Measurements from ENCODE around the gene SST.
"Not testable (repeated sequence)": the region's sequence is repeated elsewhere in the genome, so short reads cannot be mapped to it uniquely, and the experiment has no call there.

SST gene

GRCh38 chr3:187681756-187682155 is 11.6 kb upstream of the SST start:
- DNase-seq: not testable (repeated sequence)

GRCh38 chr3:187679638-187680396 is 9.6 kb upstream of the SST start:
- peak; percentile 45 for DNase-seq

- no peak for DNase-seq
These were observed 8.6 kb upstream of the SST start for GRCh38 chr3:187678726-187679268.

GRCh38 chr3:187677604-187678003 is 7.4 kb upstream of the SST start:
- no peak for DNase-seq

GRCh38 chr3:187673012-187673411 is 2.8 kb upstream of the SST start:
- no peak for DNase-seq

- DNase-seq: no peak
These were observed 2.7 kb downstream of the SST start for GRCh38 chr3:187667526-187667925.

GRCh38 chr3:187665764-187666402 is 4.3 kb downstream of the SST start:
- no peak for DNase-seq

GRCh38 chr3:187665010-187665409 is 5.2 kb downstream of the SST start:
- no peak for DNase-seq

- DNase-seq: no peak
These were observed 7.3 kb downstream of the SST start for GRCh38 chr3:187662848-187663409.

- no peak for DNase-seq
These were observed 8.9 kb downstream of the SST start for GRCh38 chr3:187661267-187661666.

- no peak for DNase-seq
These were observed 18.9 kb downstream of the SST start for GRCh38 chr3:187651282-187651681.

GRCh38 chr3:187648177-187648576 is 22.0 kb downstream of the SST start:
- DNase-seq: no peak

- no peak for DNase-seq
These were observed 23.1 kb downstream of the SST start for GRCh38 chr3:187646906-187647660.

- not testable (repeated sequence) for DNase-seq
These were observed 24.8 kb downstream of the SST start for GRCh38 chr3:187645379-187645778.

GRCh38 chr3:187642861-187643260 is 27.3 kb downstream of the SST start:
- no peak for DNase-seq

- no peak for DNase-seq
These were observed 28.7 kb downstream of the SST start for GRCh38 chr3:187641320-187642016.

GRCh38 chr3:187640569-187641059 is 29.6 kb downstream of the SST start:
- no peak for DNase-seq

GRCh38 chr3:187639927-187640568 is 30.1 kb downstream of the SST start:
- no peak for DNase-seq

GRCh38 chr3:187636528-187636927 is 33.7 kb downstream of the SST start:
- DNase-seq: no peak

GRCh38 chr3:187630404-187630803 is 39.8 kb downstream of the SST start:
- DNase-seq: no peak

GRCh38 chr3:187629711-187630110 is 40.5 kb downstream of the SST start:
- no peak for DNase-seq

- no peak for DNase-seq
These were observed 42.0 kb downstream of the SST start for GRCh38 chr3:187628169-187628568.

Data from activated effector memory CD4-positive, alpha-beta T cell treated with Interleukin-2 at 50 U/mL for 16 hours (primary cell).